Measurements from ENCODE around the gene TRAF3.
"Not testable (repeated sequence)": the region's sequence is repeated elsewhere in the genome, so short reads cannot be mapped to it uniquely, and the experiment has no call there.

TRAF3 gene

DNA sequence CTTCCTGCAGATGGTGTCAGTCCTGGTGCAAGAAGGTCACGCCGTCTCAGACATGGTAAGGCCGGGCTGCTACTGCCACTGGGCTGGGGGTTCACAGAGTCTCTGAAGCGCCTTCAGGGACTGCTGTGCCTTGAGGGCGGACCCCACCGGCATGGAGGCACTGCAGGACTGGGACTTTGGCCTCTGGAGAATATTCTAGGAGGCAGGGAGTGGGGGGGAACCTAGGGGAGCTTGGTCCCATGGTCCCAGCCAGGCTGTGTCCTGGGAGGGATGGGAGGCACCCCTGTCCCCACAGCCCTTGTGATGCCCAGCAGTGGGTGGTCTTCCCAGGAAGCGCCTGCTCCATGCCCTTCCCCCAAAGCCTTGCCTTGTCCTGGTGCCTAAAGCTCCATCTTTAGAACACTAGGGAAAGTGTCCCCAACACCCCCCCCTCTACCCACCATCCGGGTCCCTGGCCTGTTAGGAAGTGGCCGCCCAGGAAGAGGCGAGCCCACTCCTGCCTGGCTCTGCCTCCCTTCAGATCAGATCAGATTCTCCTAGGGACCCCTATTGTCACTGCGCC, 146.8 kb downstream of the TRAF3 start:
- no peak for DNase-seq (ENCODE audit: low spot score)

DNA sequence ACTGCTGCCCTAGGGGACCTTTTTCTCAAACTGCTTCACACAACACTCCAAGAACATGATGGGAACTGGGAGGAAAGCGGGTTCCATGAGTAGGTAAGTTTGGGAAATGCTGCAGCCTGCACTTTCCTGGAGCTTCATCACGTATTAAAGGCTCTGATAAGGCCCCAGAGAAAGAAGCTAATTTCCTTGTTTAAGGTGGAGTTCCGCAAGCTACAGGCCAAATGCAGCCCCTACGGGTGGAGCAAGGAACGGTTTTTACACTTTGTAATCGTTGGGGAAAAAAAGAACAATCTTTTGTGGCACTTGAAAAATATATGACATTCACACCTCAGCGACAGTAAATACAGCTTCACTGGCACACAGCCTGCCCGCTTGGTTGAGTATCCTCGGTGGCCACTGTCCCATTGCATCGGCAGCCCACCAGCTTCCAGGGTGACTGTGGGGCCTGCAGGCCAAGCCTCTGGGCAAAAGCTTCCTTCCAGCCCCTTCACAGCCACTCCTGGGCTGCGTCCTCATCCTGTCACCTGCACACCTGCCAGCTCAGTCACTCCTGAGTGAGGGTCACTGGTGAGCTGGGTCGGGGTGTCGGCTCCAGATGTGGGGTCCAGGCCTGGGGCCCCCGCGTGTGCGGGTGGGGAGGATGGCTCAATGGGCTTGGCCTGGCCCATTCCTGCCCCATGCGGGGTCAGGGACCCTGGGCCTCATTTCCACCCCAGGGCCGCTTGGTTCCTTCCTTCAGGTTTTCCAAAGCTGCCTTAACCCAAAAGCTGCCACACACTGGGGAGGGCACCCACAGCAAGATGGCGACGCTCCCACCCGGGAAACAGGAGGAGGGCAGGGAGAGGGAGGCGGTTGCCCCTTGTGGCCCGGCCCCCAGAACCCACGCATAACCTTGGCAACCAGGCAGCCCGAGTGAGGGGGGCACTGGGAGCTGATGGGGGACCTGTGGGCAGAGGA, 147.7 kb downstream of the TRAF3 start:
- no peak for DNase-seq (ENCODE audit: low spot score)

DNA sequence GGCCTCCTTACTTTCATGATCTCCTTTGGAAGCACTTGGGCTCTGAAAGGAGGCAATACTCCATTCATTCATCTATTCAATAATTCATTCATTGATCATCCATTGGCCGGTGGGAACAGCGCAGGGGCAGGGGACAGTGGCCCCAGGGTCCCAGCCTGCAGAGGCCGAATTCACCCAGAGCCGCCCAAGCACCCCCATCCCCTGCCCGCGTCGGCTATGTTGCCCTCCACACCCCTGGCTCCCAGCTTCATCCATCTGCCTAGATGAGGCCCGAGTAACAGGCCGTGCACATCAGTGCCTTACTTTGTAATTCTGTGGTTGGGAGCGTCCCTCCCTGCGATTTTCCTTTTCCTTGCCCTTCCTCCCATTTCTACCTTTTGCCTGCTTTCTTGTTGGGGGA, 148.4 kb downstream of the TRAF3 start:
- no peak for DNase-seq (ENCODE audit: low spot score)

DNA sequence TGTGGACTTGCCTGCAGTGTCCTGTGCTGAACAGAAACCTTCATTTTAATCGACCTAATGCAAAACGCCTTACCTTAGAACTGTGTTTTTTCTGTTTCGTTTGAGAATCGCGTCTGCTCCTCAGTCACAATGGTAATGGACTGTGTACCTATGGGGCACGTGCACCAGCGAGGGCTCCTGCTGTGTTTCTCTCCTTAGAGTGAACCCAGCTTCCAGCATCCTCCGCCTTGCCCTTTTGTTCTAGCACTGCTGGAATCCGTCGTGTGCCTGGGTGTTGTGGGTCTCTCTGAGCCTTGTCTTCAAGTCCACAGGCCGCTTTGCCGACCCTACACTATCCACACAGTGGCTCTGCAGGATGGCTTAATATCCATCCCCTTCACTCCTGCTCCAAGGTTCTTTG, 148.9 kb downstream of the TRAF3 start:
- DNase-seq (ENCODE audit: low spot score): no peak

DNA sequence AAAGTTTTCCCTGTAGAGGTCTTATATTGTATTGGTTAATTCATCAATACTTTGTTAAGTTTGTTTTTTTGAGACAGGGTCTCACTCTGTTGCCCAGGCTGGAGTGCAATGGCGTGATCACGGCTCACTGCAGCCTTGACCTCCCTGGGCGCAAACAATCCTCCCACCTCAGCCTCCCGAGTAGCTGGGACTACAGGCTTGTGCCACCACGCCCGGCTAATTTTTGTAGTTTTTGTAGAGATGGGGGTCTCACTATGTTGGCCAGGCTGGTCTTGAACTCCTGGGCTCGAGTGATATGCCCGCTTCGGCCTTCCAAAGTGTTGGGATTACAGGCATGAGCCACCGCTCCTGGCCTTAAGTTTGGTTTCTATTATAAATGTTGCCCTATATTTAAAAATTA, 149.6 kb downstream of the TRAF3 start:
- DNase-seq (ENCODE audit: low spot score): not testable (repeated sequence)

DNA sequence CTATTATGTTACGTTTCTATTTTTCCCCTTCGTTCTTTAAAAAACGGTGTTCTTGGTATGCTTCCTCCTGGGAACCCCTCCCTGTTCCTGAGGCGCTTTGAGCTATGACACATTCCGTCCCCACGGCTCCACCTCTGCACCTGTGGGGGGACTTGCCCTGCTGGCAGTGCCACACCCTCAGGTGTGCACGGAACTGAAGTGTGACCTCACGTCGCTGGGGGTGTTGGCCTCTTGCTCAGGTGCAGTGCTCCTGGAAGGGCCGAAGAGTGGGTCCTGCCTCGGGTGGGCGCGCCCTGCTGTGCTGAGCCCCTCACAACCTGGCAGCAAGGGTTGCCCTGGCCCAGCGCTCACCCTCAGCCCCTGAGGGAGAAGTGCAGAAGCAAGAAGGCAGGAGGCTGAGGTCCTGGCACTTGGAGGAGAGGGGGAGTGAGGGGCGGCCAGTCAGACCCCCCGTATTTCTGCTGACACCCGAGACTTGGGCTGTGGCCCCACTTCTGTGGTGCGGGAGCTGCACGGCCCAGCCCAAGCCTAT, 150.2 kb downstream of the TRAF3 start:
- DNase-seq (ENCODE audit: low spot score): no peak

DNA sequence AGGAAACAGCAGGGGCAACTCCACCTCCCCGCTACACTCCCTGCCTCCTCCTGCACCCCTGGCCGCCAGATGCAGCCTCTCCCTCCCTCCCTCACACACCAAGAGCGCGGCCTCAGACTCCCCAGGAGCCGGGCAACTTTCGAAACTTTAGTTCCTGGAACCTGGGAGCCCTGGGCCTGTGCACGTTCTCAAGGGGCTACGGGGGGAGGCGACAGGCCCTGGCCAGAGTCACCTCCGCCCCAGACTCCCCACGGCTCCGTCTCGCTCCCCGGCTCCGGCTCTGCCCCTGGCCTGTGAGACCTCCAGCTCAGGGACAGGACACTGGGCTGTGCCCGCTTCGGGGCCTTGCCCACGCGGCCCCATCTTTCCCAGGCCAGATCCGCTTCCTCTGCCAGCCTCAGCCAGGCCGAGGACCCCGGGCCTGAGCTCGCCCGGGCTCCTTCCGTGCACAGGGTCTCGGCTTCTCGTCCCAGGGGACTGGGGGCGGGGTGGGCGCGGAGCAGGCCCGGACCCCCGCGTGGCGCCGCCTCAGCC, 150.7 kb downstream of the TRAF3 start:
- DNase-seq (ENCODE audit: low spot score): no peak

DNA sequence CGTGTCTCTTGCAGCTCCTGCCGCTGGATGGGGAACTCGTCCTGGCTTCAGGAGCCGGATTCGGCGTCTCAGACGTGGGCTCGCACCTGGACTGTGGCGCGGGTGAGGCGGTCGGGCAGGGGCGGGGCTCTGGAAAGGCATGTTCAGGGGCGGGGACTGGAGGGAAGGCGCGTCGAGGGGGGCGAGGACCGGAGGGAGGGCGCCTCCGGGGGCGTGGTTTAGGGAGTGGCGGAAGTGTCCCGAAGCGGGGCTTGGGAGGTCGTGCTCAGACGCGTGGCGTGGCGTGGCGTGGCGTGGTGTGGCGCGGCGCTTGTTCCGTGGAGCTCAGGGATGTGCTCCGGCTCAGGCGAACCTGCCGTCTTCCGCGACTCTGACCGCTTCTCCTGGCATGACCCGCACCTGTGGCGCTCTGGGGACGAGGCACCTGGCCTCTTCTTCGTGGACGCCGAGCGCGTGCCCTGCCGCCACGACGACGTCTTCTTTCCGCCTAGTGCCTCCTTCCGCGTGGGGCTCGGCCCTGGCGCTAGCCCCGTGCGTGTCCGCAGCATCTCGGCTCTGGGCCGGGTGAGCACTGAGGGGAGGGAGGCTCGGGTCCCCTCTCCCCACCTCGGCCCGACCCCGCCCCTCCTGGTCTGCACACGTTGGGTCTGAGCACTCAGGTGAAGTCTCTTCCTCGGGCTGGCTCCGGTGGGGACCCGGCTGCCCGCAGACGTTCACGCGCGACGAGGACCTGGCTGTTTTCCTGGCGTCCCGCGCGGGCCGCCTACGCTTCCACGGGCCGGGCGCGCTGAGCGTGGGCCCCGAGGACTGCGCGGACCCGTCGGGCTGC, 151.4 kb downstream of the TRAF3 start:
- DNase-seq (ENCODE audit: low spot score): peak; percentile 63

DNA sequence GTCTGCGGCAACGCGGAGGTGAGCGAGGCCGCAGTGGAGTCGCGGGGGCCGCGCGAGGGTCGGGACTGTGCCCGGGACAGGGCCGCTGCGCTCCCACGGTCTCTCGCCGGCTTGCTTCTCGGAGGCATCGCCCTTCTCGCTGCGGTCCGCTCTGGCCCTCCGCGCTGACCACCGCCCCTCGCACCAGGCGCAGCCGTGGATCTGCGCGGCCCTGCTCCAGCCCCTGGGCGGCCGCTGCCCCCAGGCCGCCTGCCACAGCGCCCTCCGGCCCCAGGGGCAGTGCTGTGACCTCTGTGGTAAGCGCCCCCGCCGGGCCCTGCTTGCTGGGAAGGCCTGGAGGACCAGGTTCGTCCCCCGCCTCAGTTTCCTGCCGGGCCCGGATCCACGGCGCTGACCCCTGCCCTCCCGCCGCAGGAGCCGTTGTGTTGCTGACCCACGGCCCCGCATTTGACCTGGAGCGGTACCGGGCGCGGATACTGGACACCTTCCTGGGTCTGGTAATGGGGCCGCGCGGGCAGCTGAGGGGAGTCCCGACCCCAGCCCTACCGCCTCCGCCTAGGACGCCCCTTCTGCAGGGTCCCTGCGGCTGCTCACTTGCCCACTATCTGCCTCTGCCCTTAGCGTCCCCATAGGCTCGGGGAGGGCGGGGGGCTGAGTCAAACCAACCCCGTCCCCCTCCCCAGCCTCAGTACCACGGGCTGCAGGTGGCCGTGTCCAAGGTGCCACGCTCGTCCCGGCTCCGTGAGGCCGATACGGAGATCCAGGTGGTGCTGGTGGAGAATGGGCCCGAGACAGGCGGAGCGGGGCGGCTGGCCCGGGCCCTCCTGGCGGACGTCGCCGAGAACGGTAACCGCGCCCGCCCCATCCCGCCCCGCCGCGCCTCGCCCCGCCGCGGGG, 152.2 kb downstream of the TRAF3 start:
- DNase-seq (ENCODE audit: low spot score): peak; percentile 47

DNA sequence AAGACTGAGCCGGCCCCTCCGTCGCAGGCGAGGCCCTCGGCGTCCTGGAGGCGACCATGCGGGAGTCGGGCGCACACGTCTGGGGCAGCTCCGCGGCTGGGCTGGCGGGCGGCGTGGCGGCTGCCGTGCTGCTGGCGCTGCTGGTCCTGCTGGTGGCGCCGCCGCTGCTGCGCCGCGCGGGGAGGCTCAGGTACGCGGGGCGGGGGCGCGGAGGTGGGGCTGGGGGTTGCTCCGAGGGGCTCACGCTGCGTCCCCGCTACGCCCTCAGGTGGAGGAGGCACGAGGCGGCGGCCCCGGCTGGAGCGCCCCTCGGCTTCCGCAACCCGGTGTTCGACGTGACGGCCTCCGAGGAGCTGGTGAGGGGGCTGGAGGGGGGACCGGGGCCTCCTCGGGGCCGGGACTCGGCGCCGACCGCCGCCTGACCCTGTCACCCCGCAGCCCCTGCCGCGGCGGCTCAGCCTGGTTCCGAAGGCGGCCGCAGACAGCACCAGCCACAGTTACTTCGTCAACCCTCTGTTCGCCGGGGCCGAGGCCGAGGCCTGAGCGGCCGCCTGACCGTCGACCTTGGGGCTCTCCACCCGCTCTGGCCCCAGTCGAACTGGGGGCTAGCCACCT, 153.0 kb downstream of the TRAF3 start:
- DNase-seq (ENCODE audit: low spot score): peak; percentile 52

DNA sequence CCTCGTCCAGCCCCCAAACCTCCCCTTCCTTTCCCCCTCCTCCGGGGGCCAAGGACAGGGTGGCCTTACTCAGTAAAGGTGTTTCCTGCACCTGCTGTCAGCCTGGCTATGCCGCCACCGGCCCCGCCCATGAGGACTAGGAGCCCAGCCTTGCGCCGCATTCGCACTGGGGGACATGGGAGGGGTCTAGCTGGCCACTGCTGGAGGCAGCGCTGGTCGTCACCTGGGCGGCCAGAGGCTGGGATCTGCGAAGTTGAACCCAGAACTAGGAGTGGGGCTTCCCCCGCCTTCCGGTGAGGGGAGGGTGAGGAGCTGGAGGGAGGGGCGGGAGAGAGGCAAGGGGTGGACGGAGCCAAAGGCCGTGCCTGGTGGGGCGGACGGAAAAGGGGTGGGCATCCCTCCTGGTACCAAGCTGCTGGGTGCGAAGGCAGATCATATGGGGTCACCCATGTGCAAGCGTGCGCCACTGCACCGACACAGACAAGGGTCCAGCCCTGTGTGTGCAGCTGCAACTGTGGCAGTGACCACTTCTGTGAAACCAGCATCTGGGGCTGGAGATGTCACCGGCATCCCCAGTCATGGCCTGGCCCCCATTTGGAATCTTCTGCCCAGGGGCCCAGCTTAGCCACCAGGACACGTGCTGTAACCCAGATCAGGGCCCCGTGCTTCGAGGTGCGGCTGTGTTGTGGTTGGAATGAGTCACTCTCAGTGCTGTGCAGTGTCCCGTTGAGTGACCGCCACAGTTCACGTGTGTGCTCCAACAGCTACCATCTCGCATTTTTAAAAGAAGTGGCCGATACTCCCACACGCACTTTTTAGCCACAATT, 153.7 kb downstream of the TRAF3 start:
- DNase-seq (ENCODE audit: low spot score): no peak

DNA sequence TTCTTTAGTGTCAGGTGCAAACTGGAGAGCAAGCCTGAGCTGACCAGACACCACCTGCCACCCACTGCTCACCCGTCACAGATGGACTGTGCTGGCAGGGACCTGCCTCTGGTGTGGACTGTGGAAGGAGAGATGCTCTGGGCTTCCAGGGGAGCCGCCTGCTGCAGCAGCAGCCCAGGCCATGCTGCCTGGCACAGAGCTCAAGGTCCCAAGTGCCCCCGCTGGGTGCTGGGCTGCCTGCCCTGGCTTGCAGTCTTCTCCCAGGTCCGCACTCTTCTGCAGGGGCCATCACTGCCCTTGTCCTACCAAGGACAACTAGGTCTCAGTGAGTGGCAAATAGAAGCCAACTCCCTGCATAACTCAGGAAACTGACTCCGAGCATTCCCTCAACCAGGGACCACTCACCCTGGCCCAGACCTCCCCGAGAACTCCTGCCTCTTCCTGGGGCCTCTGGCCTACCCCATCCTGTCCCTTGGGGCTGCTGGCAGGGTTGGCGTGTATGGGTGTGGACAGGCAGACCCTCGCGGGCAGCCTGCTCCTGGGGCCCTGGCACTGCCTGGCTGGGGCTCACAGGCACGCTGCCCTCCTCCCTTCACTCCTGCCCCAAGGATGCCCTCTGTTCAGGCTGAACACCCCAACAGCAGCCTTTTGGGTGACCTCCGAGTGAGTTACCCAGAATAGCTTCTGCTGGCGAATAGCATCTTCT, 154.5 kb downstream of the TRAF3 start:
- DNase-seq (ENCODE audit: low spot score): no peak

DNA sequence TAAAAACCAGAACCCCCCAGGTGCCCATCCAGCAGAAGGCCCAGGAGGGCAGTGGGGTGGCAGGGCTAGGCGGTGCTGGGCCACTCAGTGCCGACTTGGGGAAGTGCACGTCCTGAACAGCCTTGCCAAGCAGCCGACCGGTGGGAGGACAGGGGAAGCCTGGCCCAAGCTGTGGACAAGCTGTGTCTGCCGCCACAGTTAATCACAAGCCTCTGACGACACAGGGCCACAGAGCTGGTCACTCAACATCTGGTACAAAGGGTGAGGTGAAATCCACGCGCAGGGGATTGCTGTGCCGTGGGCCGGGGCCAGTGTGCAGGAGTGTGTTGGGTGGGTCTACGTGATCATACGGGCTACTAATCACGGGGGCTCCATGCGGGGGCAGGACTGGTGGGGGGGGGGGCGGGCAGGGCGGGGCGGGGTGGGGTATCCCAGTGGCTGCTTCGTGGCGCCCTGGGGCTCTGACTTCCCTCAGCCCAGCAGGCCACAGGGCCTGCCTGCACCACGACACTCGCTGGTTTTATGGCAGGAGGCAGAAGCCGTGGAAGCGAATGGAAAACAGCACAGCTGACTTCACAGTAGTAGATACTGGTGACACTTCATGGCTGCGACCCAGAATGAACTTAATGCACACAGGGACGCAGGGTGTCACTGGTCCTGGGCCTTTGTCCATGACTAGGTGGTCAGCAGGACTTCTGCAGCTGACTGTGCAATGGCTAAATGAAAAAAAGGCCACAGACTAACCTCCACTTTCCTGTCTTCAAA, 155.4 kb downstream of the TRAF3 start:
- DNase-seq (ENCODE audit: low spot score): no peak

DNA sequence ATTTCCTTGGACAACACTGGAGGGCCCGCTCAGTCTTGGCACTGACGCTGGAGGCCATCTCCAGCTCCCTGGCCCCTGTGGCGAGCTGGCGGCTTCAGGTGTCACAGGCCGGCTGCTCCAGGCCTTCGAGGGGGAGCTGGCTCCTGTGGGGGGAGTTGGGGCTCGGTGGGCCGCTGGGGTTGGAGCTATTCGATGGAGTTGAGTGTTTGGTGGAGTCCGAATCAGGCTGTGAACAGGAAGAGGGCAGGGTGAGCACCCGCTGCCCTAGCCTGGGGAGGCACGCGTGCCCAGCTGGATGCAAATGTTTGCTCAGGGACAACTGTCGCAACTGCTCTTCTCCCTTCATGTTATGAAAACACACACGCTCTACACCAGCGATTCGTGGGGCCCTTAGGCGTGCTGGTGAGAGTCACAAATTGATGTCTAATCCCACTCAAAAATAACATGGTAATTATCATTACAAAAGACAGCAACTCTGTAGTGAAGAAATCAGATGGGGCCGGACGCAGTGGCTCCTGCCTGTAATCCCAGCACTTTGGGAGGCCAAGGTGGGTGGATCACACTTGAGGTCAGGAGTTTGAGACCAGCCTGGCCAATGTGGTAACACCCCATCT, 156.5 kb downstream of the TRAF3 start:
- no peak for DNase-seq (ENCODE audit: low spot score)

DNA sequence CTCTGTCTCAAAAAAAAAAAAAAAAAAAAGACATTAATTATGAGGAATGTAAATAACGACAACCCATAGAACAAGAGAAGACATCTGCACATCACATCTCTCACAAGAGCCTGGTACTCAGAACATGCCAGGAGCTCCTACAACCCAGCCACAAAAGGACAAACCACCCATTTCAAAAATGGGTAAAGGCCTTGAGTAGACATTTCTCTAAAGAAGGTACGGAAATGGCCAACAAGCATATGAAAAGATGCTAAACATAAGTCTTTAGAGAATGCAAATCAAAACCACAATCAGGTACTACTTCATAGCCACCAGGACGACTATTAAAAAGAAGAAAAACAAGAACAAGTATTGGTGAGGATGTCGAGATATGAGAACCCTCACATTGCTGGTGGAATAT, 158.5 kb downstream of the TRAF3 start:
- no peak for DNase-seq (ENCODE audit: low spot score)

DNA sequence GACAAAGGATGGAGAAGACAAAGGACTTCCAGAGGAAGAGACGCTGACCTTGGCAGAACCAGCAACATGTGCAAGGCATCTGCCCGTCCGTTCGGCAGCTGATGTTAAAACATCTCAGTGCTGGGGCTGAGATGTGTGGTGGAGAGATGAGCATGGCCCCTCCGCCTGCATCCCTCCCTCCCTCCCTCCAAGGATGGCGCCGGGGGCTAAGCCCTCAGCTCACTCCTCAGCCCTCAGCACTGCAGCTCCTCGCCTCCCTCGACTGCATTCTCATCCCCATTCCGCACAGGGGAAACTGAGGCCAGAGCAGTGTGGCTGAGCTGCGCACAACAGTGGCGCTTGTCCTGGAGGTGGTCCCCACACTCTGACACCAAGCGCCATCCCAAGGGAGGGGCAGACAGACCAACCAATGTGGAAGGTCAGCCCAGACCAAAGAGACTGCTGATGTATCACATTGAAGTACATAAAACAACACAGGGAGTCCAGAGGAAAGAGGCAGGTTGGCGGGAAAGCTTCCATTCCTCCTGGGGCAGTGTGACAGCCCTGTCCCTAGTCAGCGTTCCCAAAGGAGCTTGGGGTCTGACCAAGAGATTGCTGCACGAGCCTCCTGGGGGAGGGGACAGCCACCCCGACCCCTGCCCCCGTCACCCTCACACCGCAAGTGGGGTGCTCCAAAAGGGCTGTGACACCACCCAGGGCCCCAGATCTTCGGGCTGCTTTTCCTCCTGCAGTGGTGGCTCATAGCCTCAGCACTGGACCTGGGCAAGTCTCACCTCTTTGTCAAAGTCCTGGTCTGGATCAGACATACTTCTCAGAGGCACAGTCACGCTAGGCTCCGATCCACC, 160.3 kb downstream of the TRAF3 start:
- DNase-seq (ENCODE audit: low spot score): no peak

DNA sequence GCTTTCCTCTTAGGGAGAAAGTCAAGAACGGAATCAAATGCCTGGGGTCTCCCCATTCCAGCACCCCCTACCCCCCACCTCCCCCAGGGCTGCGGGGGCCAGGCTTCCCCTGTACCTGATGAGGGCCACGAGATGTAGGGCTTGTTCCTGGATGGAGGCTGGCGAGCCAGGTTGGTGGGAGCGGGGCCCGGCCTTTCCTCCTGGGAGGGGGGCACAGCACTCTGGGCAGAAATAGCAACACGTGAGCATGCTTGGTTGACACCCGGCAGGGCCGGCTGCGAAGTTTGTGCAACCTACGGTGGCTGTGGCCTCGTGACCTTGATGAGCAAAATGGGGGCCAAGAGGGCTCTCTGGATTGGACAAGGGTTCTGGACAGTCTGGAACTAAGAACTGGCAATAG, 160.9 kb downstream of the TRAF3 start:
- DNase-seq (ENCODE audit: low spot score): no peak
